GM21619 (cell line): Measurements from ENCODE around the gene RAB24.
"Not testable (repeated sequence)": the region's sequence is repeated elsewhere in the genome, so short reads cannot be mapped to it uniquely, and the experiment has no call there.

ENCODE experiments used
- ATAC-seq: cut with Tn5 transposase; IDR thresholded peaks from one replicate; pipeline ENCODE4 v1.9.1; 2021; ENCODE audit not compliant: unreplicated experiment

RAB24 gene

GRCh38 chr5:177311723-177312648, 8.5 kb upstream of the RAB24 start, which contains the start of gene MXD3:
Gene MXD3 (minus strand): TSS chr5:177311898. CDS start chr5:177311830, 68 bp downstream.
- ATAC-seq, result peak; percentile 62

- peak; percentile 4 for ATAC-seq
Measured at GRCh38 chr5:177311392-177311722, 7.8 kb upstream of the RAB24 start.

- ATAC-seq, result peak; percentile 26
Measured at GRCh38 chr5:177310757-177311391, 7.4 kb upstream of the RAB24 start.

GRCh38 chr5:177310332-177310731, 6.8 kb upstream of the RAB24 start:
- ATAC-seq, result no peak

- no peak for ATAC-seq
Measured at GRCh38 chr5:177309351-177310191, 6.1 kb upstream of the RAB24 start.

GRCh38 chr5:177308740-177309139, 5.2 kb upstream of the RAB24 start:
- ATAC-seq, result no peak

- no peak for ATAC-seq
Measured at GRCh38 chr5:177307544-177308363, 4.2 kb upstream of the RAB24 start.

- no peak for ATAC-seq
Measured at GRCh38 chr5:177306674-177307543, 3.4 kb upstream of the RAB24 start.

GRCh38 chr5:177306103-177306640, 2.7 kb upstream of the RAB24 start:
- not testable (repeated sequence) for ATAC-seq

- no peak for ATAC-seq
Measured at GRCh38 chr5:177304392-177305119, 1.0 kb upstream of the RAB24 start.

GRCh38 chr5:177303925-177304391, 439 bp upstream of the RAB24 start:
- no peak for ATAC-seq

GRCh38 chr5:177302354-177303110, 987 bp downstream of the RAB24 start:
- ATAC-seq, result no peak

- no peak for ATAC-seq
Measured at GRCh38 chr5:177301503-177302165, 1.9 kb downstream of the RAB24 start.

- no peak for ATAC-seq
Measured at GRCh38 chr5:177300951-177301350, 2.6 kb downstream of the RAB24 start.

GRCh38 chr5:177300236-177300880, 3.2 kb downstream of the RAB24 start:
- peak; percentile 44 for ATAC-seq

GRCh38 chr5:177299697-177300096, 3.8 kb downstream of the RAB24 start:
- no peak for ATAC-seq

GRCh38 chr5:177297922-177298321, 5.6 kb downstream of the RAB24 start:
- ATAC-seq, result no peak
